Measurements from ENCODE around the gene CAD.
A peak's percentile ranks its signal among the peaks of the same experiment; 100 is the strongest.
"Not testable (repeated sequence)": the region's sequence is repeated elsewhere in the genome, so short reads cannot be mapped to it uniquely, and the experiment has no call there.

Gene CAD

GRCh38 chr2:27261241-27261925, 44.2 kb downstream of the CAD start:
- no peak for DNase-seq

- no peak for DNase-seq
These were observed 44.7 kb downstream of the CAD start for GRCh38 chr2:27261926-27262298.

DNA sequence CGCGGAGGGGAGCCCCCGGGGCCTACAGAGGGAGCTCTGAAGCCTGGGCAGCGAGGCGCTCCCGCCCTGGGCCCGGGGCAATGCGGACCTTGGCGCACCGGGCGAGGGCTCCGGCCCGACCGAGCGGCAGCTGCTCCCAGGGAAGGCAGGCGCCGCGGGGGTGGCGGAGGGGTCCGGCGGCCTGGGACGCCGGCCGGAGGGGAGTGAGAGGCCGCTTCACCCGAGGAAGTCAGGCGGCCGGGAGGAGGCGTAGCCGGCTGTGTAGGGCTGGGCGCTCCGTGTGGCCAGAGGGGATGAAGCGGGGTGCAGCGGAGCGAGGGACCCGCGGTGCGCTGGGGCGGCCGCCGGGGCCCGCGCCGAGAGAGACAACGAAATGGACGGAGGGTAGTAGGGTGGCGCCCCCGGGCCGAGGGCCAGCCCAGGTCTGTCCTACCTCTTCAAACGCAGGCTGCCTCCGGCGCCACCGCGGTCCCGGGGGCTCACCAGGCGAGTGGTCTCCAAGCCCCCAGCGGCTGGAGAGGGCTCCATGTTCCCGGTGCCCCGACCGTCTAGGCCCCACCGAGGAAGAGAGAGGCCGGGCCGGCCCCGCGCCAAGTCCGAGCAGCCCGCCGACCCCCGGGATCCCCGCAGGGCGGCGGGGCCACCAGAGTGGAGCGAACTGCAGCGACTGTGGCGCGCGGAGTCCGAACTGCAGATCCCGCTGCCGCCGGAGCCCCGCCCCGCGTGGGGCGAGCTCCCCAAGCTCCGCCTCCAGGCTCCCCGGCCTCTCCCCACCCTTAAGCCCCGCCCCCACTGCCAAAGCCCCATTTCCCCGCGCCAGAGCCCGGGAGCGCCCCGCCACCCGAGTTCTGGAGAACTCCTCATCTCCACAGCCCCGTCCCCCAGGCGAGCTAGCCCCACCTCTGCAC, 45.5 kb downstream of the CAD start, which contains the start of gene SLC30A3:
TSS of gene SLC30A3 (minus strand) at position 669 of the 908 bp plus-strand sequence. CDS start at position 528, 141 bp downstream.
- peak; percentile 75 for DNase-seq

GRCh38 chr2:27263287-27264252, 46.4 kb downstream of the CAD start:
- DNase-seq = peak; percentile 8

DNA sequence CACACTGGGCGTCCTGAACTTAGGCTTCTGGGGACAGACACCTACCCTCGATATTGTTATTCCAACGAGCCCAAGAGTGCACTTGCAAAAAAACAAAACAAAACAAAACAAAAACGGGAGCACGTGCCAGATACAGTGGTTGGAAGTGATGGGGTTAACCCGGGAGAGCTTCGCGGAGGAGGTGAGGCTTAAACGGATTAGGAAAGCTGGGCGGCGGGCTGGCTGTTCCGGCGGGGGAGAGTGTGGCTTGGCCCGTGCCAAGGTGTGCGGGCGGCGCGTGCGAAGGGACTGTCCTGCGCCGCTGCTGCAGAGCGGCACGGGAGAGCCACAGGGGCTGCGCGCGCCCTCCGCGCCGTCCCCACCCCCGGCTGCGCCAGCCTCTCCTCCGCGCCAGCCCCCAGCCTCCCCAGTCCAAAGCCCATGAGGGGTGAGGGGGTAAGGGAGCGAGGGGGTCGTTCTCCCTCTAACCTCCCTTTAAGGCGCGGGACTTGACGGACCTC, 47.1 kb downstream of the CAD start:
- peak; percentile 7 for DNase-seq

- peak; percentile 76 for DNase-seq
These were observed 47.8 kb downstream of the CAD start for GRCh38 chr2:27264753-27265535.

GRCh38 chr2:27265536-27265870, 48.3 kb downstream of the CAD start:
- DNase-seq = no peak

- not testable (repeated sequence) for DNase-seq
These were observed 51.1 kb downstream of the CAD start for GRCh38 chr2:27268296-27268695.

DNA sequence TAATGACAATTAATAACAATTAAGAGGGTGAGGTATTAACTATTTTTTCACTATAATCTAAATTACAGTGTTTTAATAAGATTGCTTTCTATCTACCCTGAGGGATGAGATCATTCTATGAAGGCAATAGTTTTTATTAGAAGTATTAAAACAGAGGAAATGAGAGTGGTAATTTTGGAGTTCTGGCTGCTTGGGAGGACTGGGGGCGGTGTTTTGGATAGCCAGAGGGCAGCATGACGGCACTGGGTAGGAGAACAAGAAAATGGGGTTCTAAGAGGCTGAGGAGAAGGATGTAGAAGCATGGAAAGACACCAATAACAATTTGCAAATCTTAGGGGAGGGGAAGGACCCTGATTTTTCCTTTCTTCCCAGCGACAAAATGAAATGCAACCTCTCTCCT, 53.0 kb downstream of the CAD start:
- no peak for DNase-seq

DNA sequence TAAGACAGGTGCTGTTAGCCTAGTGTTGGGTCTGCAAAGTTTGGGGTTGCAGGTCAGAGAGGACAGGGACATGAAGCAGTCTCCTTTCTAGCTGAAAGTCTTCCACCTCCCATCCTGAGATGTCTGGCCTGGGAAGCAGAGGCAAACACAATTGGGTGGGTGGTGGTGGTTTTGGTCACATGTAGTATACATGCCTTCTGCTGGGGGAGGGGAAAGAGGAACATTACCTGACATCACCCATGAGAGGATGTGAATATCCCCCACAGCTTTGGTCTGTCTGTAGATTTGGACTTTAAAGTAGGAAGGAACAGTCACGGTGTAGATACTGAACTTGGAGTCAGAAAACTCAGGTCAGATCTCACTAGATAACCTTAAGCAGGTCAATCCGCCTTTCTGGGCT, 53.5 kb downstream of the CAD start:
- DNase-seq = no peak

DNA sequence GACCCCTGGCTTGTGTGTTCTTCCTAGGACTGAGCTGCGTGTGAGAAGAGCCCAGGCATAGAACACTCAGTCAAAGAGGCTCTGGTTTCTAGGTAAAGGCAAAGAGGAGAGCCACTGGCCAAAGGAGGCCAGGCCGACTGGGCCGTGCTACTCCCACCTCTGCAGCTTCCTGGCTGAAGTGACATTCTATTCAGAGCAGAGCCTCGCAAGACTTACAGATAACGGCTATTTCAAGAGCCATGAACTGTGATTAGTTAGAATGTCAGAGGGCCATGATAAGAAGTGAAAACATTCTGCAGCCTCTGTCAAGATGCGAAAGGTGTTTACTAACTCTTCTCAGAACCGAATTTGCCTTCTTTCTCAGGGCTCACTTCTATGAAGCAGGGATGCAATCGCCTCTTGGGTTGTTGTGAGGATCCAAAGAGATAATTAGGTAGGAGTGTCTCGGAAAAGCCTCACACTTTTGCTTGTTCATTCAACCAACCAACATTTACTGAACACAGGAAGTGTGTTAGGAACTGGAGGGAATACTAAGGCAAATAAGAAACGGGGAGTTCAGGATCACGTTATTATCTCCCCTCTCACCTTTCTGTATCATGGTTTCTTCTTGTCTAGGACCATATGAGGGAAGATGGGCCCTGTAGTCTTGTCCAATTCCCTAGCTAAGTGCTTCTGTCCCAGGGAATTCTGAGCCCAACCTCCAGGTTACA, 54.6 kb downstream of the CAD start:
- DNase-seq = no peak

- DNase-seq = not testable (repeated sequence)
These were observed 55.7 kb downstream of the CAD start for GRCh38 chr2:27272537-27273522.

DNA sequence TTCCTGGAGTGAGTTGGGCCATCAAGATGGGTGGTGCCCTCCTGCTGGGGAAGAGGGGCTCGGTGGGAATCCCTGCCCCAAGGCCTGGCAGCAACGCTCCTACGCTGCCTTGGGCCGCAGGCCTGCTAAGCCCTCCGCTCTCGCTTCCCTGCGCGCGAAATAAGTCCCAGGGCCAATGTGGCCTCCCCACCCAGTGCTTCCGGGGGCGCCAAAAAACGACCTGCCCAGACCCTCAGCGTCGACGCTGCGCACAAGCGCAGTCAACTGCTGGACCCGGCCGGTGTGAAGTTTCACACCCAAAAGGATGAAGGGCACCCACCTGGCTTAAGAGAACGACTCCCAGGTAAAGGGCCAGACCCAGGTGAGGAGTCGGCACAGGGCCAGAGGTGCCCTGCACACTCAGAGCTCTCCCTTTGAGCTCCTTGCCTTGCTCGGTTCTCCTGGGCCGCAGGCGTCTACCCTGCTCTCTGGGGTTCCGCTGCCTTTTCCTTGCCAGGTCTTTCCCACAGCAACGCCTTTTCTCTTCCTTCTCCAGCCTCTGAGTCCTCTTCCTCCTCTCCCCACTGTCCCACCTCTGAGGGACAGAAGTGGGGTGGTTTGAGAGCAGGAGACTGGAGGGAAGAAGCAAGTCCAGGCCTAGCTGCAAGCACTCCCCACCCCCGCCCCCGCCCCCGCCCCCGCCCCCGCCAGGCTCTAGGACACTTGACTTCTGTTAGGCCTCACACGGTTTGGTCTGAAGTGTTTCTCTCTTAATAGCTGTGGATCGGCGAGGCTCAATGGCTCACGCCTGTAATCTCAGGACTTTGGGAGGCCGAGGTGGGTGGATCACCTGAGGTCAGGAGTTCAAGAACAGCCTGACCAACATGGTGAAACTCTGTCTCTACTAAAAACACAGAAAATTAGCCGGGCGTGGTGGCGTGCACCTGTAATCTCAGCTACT, 58.3 kb downstream of the CAD start, which contains the start of gene DNAJC5G:
TSS of gene DNAJC5G (plus strand) at position 223 of the 940 bp plus-strand sequence. CDS start 1,296 bp downstream, outside the sequence.
- DNase-seq = no peak

DNA sequence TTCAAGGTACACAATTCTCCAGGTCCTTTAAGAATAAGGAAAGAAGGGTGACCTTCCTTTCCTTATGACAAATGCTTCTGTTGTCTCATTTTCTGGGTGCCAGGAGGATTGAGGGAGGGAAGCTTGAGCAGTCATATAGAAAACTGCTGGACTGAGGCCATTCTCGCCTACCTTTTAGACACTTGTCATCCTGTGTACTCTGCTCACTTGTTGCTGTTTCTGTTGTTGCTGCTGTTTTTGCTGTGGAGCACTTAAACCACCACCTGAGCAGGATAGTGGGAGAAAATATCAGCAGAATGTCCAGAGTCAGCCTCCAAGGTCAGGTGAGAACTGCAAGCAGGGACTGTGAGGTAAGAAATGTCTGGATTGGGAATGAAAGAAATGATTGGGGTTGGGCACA, 60.8 kb downstream of the CAD start:
- no peak for DNase-seq

DNA sequence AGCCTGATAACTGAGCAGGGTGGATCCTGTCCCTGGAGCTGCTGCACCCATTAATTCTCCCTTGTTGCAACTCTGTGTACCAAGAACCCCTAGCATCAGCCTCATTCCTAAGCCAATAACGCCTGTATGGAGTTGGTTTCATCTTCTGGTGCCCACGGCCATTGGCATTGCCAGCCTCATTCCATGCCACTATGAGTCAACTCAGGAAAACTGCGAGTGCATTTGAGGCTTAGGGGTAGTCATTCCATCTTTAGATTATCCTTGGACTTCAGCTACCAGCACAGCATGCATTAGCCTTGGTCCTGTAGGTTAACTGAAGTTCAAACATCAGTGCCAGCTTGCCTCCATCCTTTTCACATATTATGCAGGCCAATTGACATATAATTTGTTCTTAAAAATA, 63.7 kb downstream of the CAD start:
- DNase-seq = no peak

DNA sequence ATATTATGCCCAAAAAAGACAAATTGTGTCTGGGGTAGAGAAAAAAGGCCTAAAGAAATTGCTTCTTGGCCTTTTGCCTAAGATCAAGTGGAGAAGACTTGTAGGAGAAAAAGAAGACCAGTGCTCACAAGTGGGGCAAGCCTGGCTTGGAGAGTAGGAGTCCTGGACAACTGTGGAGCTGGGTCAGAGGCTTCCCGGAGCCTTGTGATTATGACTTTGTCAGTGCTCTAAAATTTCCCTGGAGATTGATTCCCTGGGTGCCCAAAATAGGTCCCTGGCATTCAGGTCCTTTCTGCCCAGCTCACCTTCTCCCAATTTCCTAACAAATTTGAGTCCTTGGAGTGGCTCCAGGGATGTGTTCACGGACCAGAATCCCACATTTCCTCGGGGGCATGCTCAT, 64.3 kb downstream of the CAD start:
- no peak for DNase-seq

DNA sequence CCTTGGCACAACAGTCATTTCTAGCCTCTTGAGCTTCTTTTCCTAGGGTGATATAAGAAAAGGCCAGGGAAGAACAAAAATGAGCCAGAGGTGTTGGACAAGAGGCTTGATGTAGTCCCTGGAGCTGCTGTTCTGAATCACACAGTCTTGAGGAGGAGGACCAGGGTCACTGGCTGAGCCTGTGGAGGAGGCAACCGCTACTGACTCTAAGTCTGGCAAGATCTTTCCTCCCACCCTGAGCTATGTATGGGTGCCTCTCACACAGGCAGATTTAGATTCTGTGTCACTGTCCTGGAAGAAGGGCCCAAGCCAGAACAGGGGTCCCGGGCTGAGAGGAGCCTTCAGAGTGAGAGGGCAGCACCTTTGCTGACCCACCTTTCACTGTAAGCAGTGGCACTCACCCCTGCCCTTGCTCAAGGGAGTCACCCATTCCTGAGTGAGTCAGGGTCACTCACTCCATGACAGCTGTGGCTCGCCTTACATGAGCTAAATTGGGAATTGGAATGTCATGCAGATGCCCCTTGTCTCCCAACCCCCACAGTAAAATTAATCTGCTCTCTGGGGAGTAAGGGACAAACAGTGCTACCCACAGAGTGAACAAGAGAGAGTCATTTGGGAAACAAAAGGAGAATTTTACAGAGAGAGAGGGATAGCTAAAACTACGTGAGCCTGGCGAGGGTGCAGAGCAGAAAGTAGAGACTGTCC, 64.8 kb downstream of the CAD start, which contains the start of gene TRIM54:
TSS of gene TRIM54 (plus strand) at position 575 of the 705 bp plus-strand sequence. CDS start 303 bp downstream, outside the sequence.
- no peak for DNase-seq

DNA sequence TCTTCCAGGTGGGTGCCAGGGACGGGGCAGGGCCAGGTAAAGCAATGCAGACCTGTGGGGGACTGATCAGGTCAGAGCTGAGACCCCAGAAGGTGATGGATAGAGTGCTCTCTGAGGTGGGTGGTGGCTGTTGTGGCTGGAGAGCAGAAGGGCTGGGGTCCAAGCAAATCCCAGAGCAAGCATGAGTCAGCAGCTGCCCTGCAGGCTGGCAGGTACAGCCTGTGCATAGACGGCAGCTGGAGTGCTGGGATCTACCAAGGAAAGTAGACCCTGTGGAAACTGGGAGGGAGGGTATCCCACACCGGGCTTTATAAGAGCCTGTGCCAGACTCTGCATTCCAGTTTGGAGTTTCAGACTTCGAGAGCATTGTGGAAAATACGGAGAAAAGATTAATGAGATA, 65.7 kb downstream of the CAD start:
- DNase-seq = no peak
